NCI-H2196 treated with DMSO at 0.1 percent for 48 hours (cell line): ENCODE data around the gene ZXDB.
A peak's percentile ranks its signal among the peaks of the same experiment; 100 is the strongest.
"Not testable (repeated sequence)": the region's sequence is repeated elsewhere in the genome, so short reads cannot be mapped to it uniquely, and the experiment has no call there.

ENCODE experiments used
- DNase-seq: peaks from one replicate; lab custom pipeline; 2025; ENCODE audit not compliant: unreplicated experiment; lab: John Stamatoyannopoulos, UW

ZXDB gene

GRCh38 chrX:57591284-57592159 lies at the start of gene ZXDB:
TSS of gene ZXDB (plus strand) at chrX:57592011. CDS start at chrX:57592049, 38 bp downstream.
- DNase-seq = not testable (repeated sequence)

GRCh38 chrX:57565198-57565597 lies 26.6 kb upstream of the ZXDB start:
- no peak for DNase-seq

GRCh38 chrX:57573754-57574153 lies 18.1 kb upstream of the ZXDB start:
- no peak for DNase-seq

- not testable (repeated sequence) for DNase-seq
These were observed 8.9 kb upstream of the ZXDB start for GRCh38 chrX:57582948-57583347.

GRCh38 chrX:57583477-57583876 lies 8.3 kb upstream of the ZXDB start:
- no peak for DNase-seq

GRCh38 chrX:57586360-57586759 lies 5.5 kb upstream of the ZXDB start:
- no peak for DNase-seq

- no peak for DNase-seq
These were observed 4.7 kb upstream of the ZXDB start for GRCh38 chrX:57587062-57587461.

GRCh38 chrX:57587607-57588006 lies 4.2 kb upstream of the ZXDB start:
- DNase-seq = no peak

- not testable (repeated sequence) for DNase-seq
These were observed 516 bp downstream of the ZXDB start for GRCh38 chrX:57592160-57592893.

GRCh38 chrX:57592894-57593215 lies 1.0 kb downstream of the ZXDB start:
- DNase-seq = peak; percentile 22

GRCh38 chrX:57595381-57595811 lies 3.6 kb downstream of the ZXDB start:
- DNase-seq = no peak

GRCh38 chrX:57596109-57596508 lies 4.3 kb downstream of the ZXDB start:
- DNase-seq = no peak

GRCh38 chrX:57596516-57596915 lies 4.7 kb downstream of the ZXDB start:
- DNase-seq = no peak

- no peak for DNase-seq
These were observed 15.7 kb downstream of the ZXDB start for GRCh38 chrX:57607295-57608187.

GRCh38 chrX:57613351-57613750 lies 21.5 kb downstream of the ZXDB start:
- not testable (repeated sequence) for DNase-seq

GRCh38 chrX:57629438-57629837 lies 37.6 kb downstream of the ZXDB start:
- not testable (repeated sequence) for DNase-seq

GRCh38 chrX:57640674-57641016 lies 48.8 kb downstream of the ZXDB start:
- no peak for DNase-seq

GRCh38 chrX:57641338-57641737 lies 49.5 kb downstream of the ZXDB start:
- DNase-seq = no peak

GRCh38 chrX:57643698-57644097 lies 51.9 kb downstream of the ZXDB start:
- DNase-seq = no peak

GRCh38 chrX:57647020-57647419 lies 55.2 kb downstream of the ZXDB start:
- DNase-seq = no peak
